Loucy (cell line): ENCODE data around the gene WASF2.
"Not testable (repeated sequence)": the region's sequence is repeated elsewhere in the genome, so short reads cannot be mapped to it uniquely, and the experiment has no call there.

ENCODE experiments used
- EZH2phosphoT487 ChIP-seq: fragments of 200-600 bp; IDR thresholded peaks from 2 replicates; pipeline ENCODE4 v1.6.1; 2018; ENCODE audit warnings: antibody characterized with exemption, mild to moderate bottlenecking, moderate library complexity, borderline replicate concordance
- TF ChIP-seq, protein P1 (sequence below): fragments of 200-600 bp; sonication (generic); conservative IDR thresholded peaks from 2 replicates; pipeline ENCODE4 v1.5.1; 2014; ENCODE audit warnings: mild to moderate bottlenecking, antibody characterized with exemption, low read length

DNA sequence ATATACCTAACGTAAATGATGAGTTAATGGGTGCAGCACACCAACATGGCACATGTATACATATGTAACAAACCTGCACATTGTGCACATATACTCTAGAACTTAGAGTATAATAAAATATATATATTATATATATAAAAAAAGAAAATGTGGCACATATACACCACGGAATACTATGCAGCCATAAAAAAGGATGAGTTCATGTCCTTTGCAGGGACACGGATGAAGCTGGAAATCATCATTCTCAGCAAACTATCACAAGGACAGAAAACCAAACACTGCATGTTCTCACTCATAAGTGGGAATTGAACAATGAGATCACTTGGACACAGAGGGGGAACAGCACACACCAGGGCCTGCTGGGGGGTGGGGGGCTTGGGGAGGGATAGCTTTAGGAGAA, 105.2 kb downstream of the WASF2 start:
- TF ChIP-seq, protein P1, sequence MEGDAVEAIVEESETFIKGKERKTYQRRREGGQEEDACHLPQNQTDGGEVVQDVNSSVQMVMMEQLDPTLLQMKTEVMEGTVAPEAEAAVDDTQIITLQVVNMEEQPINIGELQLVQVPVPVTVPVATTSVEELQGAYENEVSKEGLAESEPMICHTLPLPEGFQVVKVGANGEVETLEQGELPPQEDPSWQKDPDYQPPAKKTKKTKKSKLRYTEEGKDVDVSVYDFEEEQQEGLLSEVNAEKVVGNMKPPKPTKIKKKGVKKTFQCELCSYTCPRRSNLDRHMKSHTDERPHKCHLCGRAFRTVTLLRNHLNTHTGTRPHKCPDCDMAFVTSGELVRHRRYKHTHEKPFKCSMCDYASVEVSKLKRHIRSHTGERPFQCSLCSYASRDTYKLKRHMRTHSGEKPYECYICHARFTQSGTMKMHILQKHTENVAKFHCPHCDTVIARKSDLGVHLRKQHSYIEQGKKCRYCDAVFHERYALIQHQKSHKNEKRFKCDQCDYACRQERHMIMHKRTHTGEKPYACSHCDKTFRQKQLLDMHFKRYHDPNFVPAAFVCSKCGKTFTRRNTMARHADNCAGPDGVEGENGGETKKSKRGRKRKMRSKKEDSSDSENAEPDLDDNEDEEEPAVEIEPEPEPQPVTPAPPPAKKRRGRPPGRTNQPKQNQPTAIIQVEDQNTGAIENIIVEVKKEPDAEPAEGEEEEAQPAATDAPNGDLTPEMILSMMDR = not testable (repeated sequence)
- TF ChIP-seq EZH2phosphoT487 = not testable (repeated sequence)
